ENCODE results near the gene CLEC2L. TPM values are rescaled to one million over a fixed set of nuclear protein-coding genes. Genes with fewer than 3 reads are reported as not detected.

CLEC2L gene
- total RNA-seq, 6 experiments from 2014 or later: not detected

GRCh38 chr7:139531094-139531493 lies 7.6 kb downstream of the CLEC2L start:
- Mint-ChIP-seq H3K27me3 (ENCODE audit: insufficient read depth) (peaks cover 20% of the 10 kb centered on the region), H3K4me1 (ENCODE audit: low read depth) (peaks cover 15% of the 10 kb centered on the region), H3K27ac (no peak overlapping the region), H3K9me3 (no peaks in the 10 kb centered on the region), H3K36me3 (ENCODE audit: low read depth) (no peaks in the 10 kb centered on the region), H3K4me3 (no peak overlapping the region)
- DNase-seq: no peak
- no peak for TF ChIP-seq CTCF (IDR thresholded peaks at IDR 0.05)

- H3K36me3 Mint-ChIP-seq (ENCODE audit: low read depth): no peaks in the 10 kb centered on the region
These were observed 9.2 kb downstream of the CLEC2L start for GRCh38 chr7:139532636-139533155.

GRCh38 chr7:139534096-139534495 lies 10.6 kb downstream of the CLEC2L start:
- Mint-ChIP-seq H3K9me3 (no peaks in the 10 kb centered on the region), H3K27ac (no peak overlapping the region), H3K4me3 (no peak overlapping the region), H3K27me3 (ENCODE audit: insufficient read depth) (peaks cover 27% of the 10 kb centered on the region), H3K4me1 (ENCODE audit: low read depth) (no peaks in the 10 kb centered on the region), H3K36me3 (ENCODE audit: low read depth) (no peaks in the 10 kb centered on the region)
- TF ChIP-seq CTCF (IDR thresholded peaks at IDR 0.05): no peak
- DNase-seq: no peak

More at GRCh38 chr7:139532636-139533155, 9.2 kb downstream of the CLEC2L start:
- H3K9me3 Mint-ChIP-seq: no peaks in the 10 kb centered on the region
- peaks cover 20% of the 10 kb centered on the region for H3K27me3 Mint-ChIP-seq (ENCODE audit: insufficient read depth)
- no peak for DNase-seq
- peaks cover 4% of the 10 kb centered on the region for H3K4me1 Mint-ChIP-seq (ENCODE audit: low read depth)
- no peak overlapping the region for H3K4me3 Mint-ChIP-seq
- TF ChIP-seq CTCF (IDR thresholded peaks at IDR 0.05): no peak
- H3K27ac Mint-ChIP-seq: no peak overlapping the region

- H3K4me3 Mint-ChIP-seq: no peak overlapping the region
- TF ChIP-seq CTCF (IDR thresholded peaks at IDR 0.05): no peak
- no peaks in the 10 kb centered on the region for H3K9me3 Mint-ChIP-seq
- H3K27me3 Mint-ChIP-seq (ENCODE audit: insufficient read depth): peaks cover 35% of the 10 kb centered on the region
- no peak for DNase-seq
- H3K27ac Mint-ChIP-seq: no peak overlapping the region
- H3K36me3 Mint-ChIP-seq (ENCODE audit: low read depth): no peaks in the 10 kb centered on the region
- no peaks in the 10 kb centered on the region for H3K4me1 Mint-ChIP-seq (ENCODE audit: low read depth)
These were observed 11.6 kb downstream of the CLEC2L start for GRCh38 chr7:139534966-139535651.

- no peak for DNase-seq
- no peak for TF ChIP-seq CTCF (IDR thresholded peaks at IDR 0.05)
- no peak overlapping the region for H3K27ac Mint-ChIP-seq
- H3K4me3 Mint-ChIP-seq: no peak overlapping the region
- H3K9me3 Mint-ChIP-seq: no peaks in the 10 kb centered on the region
- peaks cover 40% of the 10 kb centered on the region for H3K27me3 Mint-ChIP-seq (ENCODE audit: insufficient read depth)
- H3K36me3 Mint-ChIP-seq (ENCODE audit: low read depth): no peaks in the 10 kb centered on the region
- no peaks in the 10 kb centered on the region for H3K4me1 Mint-ChIP-seq (ENCODE audit: low read depth)
These were observed 12.7 kb downstream of the CLEC2L start for GRCh38 chr7:139536152-139536551.
